ENCODE data around the gene TMEM215. TPM values are rescaled to one million over a fixed set of nuclear protein-coding genes. Genes with fewer than 3 reads are reported as not detected.
"Not testable (repeated sequence)": the region's sequence is repeated elsewhere in the genome, so short reads cannot be mapped to it uniquely, and the experiment has no call there.

The TMEM215 gene
- total and polyA plus RNA-seq, 8 donors, result not detected

- H3K4me1 ChIP-seq, result no peaks in the 10 kb centered on the region
- no peaks in the 10 kb centered on the region for H3K36me3 ChIP-seq
- 71 to 80% (median 75%) methylated on average over 3 of the region's 3 CpGs for WGBS, 5 donors
- H3K4me3 ChIP-seq, result no peak overlapping the region
- peaks cover 0 to 35% (median 23%) of the 10 kb centered on the region in 4 donors for H3K9me3 ChIP-seq
- TF ChIP-seq POLR2AphosphoS5 (IDR thresholded peaks at IDR 0.05) (no peak), CTCF (IDR thresholded peaks at IDR 0.05) (no peak), EP300 (IDR thresholded peaks at IDR 0.05) (no peak), POLR2A (IDR thresholded peaks at IDR 0.05) (no peak)
- peaks cover 0 to 23% (median 4%) of the 10 kb centered on the region in 3 donors for H3K27me3 ChIP-seq
- DNase-seq, result no peak
- H3K27ac ChIP-seq, result no peak overlapping the region
- intact Hi-C loops (cut with DNase I; ENCODE audit: low total_unique reads), result no loop called here
These were observed 7.1 kb upstream of the TMEM215 start for GRCh38 chr9:32776201-32776600.

- Histone ChIP-seq H3K4me1 (peaks cover 0 to 12% (median 6%) of the 10 kb centered on the region in 4 donors), H3K9me3 (no peaks in the 10 kb centered on the region), H3K4me3 (peak overlapping the region in 2 of 4 donors; percentile 4 to 9), H3K27ac (no peak overlapping the region), H3K27me3 (peaks cover 10 to 62% (median 27%) of the 10 kb centered on the region in 3 donors), H3K36me3 (no peaks in the 10 kb centered on the region)
- WGBS, 5 donors, result 7 to 18% (median 9%) methylated on average over 6 to 45 of the region's 45 CpGs
- no peak for TF ChIP-seq POLR2A (IDR thresholded peaks at IDR 0.05)
- TF ChIP-seq POLR2AphosphoS5 (IDR thresholded peaks at IDR 0.05), result no peak
- intact Hi-C loops (cut with DNase I; ENCODE audit: low total_unique reads), result no loop called here
- DNase-seq, result peak in 1 of 2 donors; percentile 6
These were observed 718 bp upstream of the TMEM215 start for GRCh38 chr9:32782476-32783167.

GRCh38 chr9:32787816-32788215 is 4.5 kb downstream of the TMEM215 start:
- WGBS, 5 donors, result 51 to 66% (median 59%) methylated on average over 2 of the region's 2 CpGs
- intact Hi-C loops (cut with DNase I; ENCODE audit: low total_unique reads), result no loop called here
- no peak overlapping the region for H3K27ac ChIP-seq
- DNase-seq, result peak in 1 of 2 donors; percentile 11
- H3K9me3 ChIP-seq, result no peaks in the 10 kb centered on the region
- peaks cover 0 to 9% (median 6%) of the 10 kb centered on the region in 4 donors for H3K4me1 ChIP-seq
- no peaks in the 10 kb centered on the region for H3K36me3 ChIP-seq
- TF ChIP-seq POLR2AphosphoS5 (IDR thresholded peaks at IDR 0.05), result no peak
- H3K4me3 ChIP-seq, result no peak overlapping the region
- H3K27me3 ChIP-seq, result peaks cover 6 to 23% (median 17%) of the 10 kb centered on the region in 3 donors

- 40 to 52% (median 44%) methylated on average over 3 of the region's 3 CpGs for WGBS, 5 donors
- H3K4me1 ChIP-seq; intact Hi-C loops (cut with DNase I; ENCODE audit: low total_unique reads); H3K4me3 ChIP-seq; DNase-seq; H3K36me3 ChIP-seq; H3K27me3 ChIP-seq; H3K27ac ChIP-seq: not testable (repeated sequence)
- H3K9me3 ChIP-seq, result peaks cover 3 to 31% (median 18%) of the 10 kb centered on the region in 4 donors
These were observed 12.7 kb downstream of the TMEM215 start for GRCh38 chr9:32796015-32796414.

GRCh38 chr9:32801530-32801929 is 18.2 kb downstream of the TMEM215 start:
- no peak for DNase-seq
- Histone ChIP-seq H3K4me1 (no peaks in the 10 kb centered on the region), H3K27ac (no peak overlapping the region), H3K4me3 (no peak overlapping the region), H3K36me3 (no peaks in the 10 kb centered on the region), H3K9me3 (peaks cover 0 to 23% (median 13%) of the 10 kb centered on the region in 4 donors), H3K27me3 (no peaks in the 10 kb centered on the region)
- intact Hi-C loops (cut with DNase I; ENCODE audit: low total_unique reads), result no loop called here
- TF ChIP-seq POLR2AphosphoS5 (IDR thresholded peaks at IDR 0.05), result no peak
- TF ChIP-seq EP300 (IDR thresholded peaks at IDR 0.05), result no peak
- 53 to 95% (median 79%) methylated on average over 1 of the region's 1 CpG for WGBS, 5 donors

- H3K27ac ChIP-seq, result no peak overlapping the region
- intact Hi-C loops (cut with DNase I; ENCODE audit: low total_unique reads), result no loop called here
- DNase-seq, result no peak
- H3K4me1 ChIP-seq, result no peaks in the 10 kb centered on the region
- peaks cover 0 to 34% (median 17%) of the 10 kb centered on the region in 4 donors for H3K9me3 ChIP-seq
- no peak overlapping the region for H3K4me3 ChIP-seq
- TF ChIP-seq POLR2AphosphoS5 (IDR thresholded peaks at IDR 0.05) (no peak), POLR2A (IDR thresholded peaks at IDR 0.05) (no peak), EP300 (IDR thresholded peaks at IDR 0.05) (no peak)
- 81 to 93% (median 89%) methylated on average over 1 of the region's 1 CpG for WGBS, 5 donors
- H3K36me3 ChIP-seq, result no peaks in the 10 kb centered on the region
- H3K27me3 ChIP-seq, result no peaks in the 10 kb centered on the region
These were observed 23.9 kb downstream of the TMEM215 start for GRCh38 chr9:32807217-32807616.

- intact Hi-C loops (cut with DNase I; ENCODE audit: low total_unique reads), result no loop called here
- peaks cover 0 to 21% (median 6%) of the 10 kb centered on the region in 4 donors for H3K9me3 ChIP-seq
- TF ChIP-seq EP300 (IDR thresholded peaks at IDR 0.05), result no peak
- no peak for TF ChIP-seq CTCF (IDR thresholded peaks at IDR 0.05)
- TF ChIP-seq POLR2A (IDR thresholded peaks at IDR 0.05), result no peak
- no peak for TF ChIP-seq POLR2AphosphoS5 (IDR thresholded peaks at IDR 0.05)
- no peaks in the 10 kb centered on the region for H3K27me3 ChIP-seq
- WGBS, 5 donors, result 53 to 64% (median 57%) methylated on average over 3 of the region's 3 CpGs
- DNase-seq, result peak in 1 of 2 donors; percentile 18
- H3K27ac ChIP-seq, result no peak overlapping the region
- H3K36me3 ChIP-seq, result no peaks in the 10 kb centered on the region
- H3K4me3 ChIP-seq, result no peak overlapping the region
- H3K4me1 ChIP-seq, result no peaks in the 10 kb centered on the region
These were observed 27.9 kb downstream of the TMEM215 start for GRCh38 chr9:32811246-32811645.
